Spinal cord (tissue), 10 donors: ENCODE results near the gene HES5. TPM values are rescaled to one million over a fixed set of nuclear protein-coding genes. Genes with fewer than 3 reads are reported as not detected.
A peak's percentile ranks its signal among the peaks of the same experiment; 100 is the strongest.

Experiments used
- DNase-seq, 6 donors: peaks; one replicate each; pipeline versions ENCODE4 v3.0.0 to v3.0.0-alpha.2; 2013 to 2015; ENCODE audit warnings: low spot score in 6 of 6, low read depth in 4 of 6
- H3K27ac ChIP-seq: one replicate; pipeline ENCODE4 v1.5.1; 2013; ENCODE audit warnings: low read depth, low read length, control low read depth
- H3K27me3 ChIP-seq: one replicate; pipeline ENCODE4 v1.6.1; 2013; ENCODE audit warnings: low read length; ENCODE audit not compliant: control insufficient read depth, insufficient read depth
- H3K36me3 ChIP-seq: one replicate; pipeline ENCODE4 v1.6.1; 2013; ENCODE audit warnings: low read length; ENCODE audit not compliant: control insufficient read depth, insufficient read depth
- H3K4me1 ChIP-seq: one replicate; pipeline ENCODE4 v1.6.1; 2013; ENCODE audit warnings: low read length; ENCODE audit not compliant: control insufficient read depth, insufficient read depth
- H3K4me3 ChIP-seq: one replicate; pipeline ENCODE4 v1.5.1; 2013; ENCODE audit warnings: low read depth, low read length, control low read depth
- H3K9me3 ChIP-seq: one replicate; pipeline ENCODE4 v1.6.1; 2013; ENCODE audit warnings: low read length; ENCODE audit not compliant: control insufficient read depth, insufficient read depth
- WGBS: methylation state at CpG from one replicate; pipeline ENCODE4 v1.1.5; 2013; ENCODE audit warnings: missing lambda C conversion rate; ENCODE audit not compliant: insufficient coverage; 5-methylcytosine and 5-hydroxymethylcytosine counted together
- polyA plus RNA-seq, 2 donors: library from polyadenylated mRNA; unstranded; fragments of 120-200 nt; gene quantifications; one replicate each; pipeline ENCODE4 v1.2.1, GENCODE V29; 2013; ENCODE audit not compliant: insufficient read length in 2 of 2
- total RNA-seq, 2 donors: library from RNA; depleted of rRNA in 1 of 2; stranded (reverse); fragments of 120-200 nt in 1 of 2; fragments of >200 nt in 1 of 2; gene quantifications; one replicate each; pipeline versions ENCODE4 v1.2.3 to v1.2.4, GENCODE V29; 2013 to 2014
- donor health status: healthy.

Gene HES5
- total and polyA plus RNA-seq, 4 donors, result 13.1 to 28.6 (median 19.1) TPM

- Histone ChIP-seq H3K36me3 (peaks cover 78% of the 10 kb centered on the region), H3K27me3 (no peaks in the 10 kb centered on the region), H3K27ac (no peak overlapping the region), H3K4me1 (peaks cover 27% of the 10 kb centered on the region), H3K4me3 (no peak overlapping the region), H3K9me3 (no peaks in the 10 kb centered on the region)
- DNase-seq, result no peak
- WGBS, result 94% methylated on average over 21 of the region's 26 CpGs
Measured at GRCh38 chr1:2496746-2497145, 33.3 kb downstream of the HES5 start.

DNA sequence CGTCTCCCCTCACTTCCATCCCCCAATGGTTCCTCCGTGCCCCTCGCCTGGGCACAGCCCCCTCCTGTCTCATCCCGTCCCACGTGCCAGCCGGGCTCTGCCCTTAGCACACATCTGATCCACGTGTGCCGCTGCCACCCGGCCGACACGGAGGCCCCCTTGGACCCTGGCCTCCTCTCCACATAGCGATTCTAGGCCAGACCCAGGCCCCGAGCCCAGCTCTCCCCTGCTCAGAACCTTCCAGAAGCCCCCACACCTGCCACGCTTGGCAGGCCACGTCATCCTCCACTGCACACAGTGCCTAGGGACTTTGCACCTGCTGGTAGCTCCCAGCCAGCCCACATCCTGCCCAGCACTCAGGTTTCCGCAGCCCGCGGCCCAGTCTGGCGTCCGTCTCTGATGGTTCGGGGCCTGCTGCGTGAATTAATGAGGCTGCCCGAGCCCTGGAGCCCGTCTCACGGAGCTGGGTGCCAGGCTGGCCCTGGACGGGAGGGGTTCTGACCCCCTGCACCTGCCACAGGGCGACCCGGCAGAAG is 33.9 kb downstream of the HES5 start:
- no peak for DNase-seq
- H3K4me3 ChIP-seq, result no peak overlapping the region
- peaks cover 78% of the 10 kb centered on the region for H3K36me3 ChIP-seq
- WGBS, result 90% methylated on average over 25 of the region's 28 CpGs
- H3K4me1 ChIP-seq, result peaks cover 26% of the 10 kb centered on the region
- H3K9me3 ChIP-seq, result no peaks in the 10 kb centered on the region
- H3K27ac ChIP-seq, result no peak overlapping the region
- no peaks in the 10 kb centered on the region for H3K27me3 ChIP-seq

DNA sequence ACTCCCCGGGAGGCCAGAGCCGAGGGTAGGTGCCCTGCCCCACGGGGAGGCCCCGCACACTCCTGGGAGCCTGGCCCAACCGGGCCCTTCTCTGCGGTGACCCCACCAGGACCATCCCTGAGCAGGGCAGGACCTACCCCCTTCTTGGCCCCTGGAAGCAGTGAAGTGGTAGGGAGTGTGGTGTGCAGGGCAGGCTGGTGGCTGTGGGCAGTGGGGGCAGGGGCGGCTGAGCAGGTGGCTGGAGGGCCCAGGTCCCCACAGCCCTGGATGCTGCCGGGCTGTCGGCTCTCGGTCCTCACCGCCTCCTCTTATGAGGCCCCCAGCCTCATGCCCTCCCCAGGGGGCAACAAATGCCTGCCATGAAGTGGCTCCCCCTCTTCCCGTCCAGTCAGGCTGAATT is 34.5 kb downstream of the HES5 start:
- no peaks in the 10 kb centered on the region for H3K9me3 ChIP-seq
- DNase-seq, result no peak
- H3K4me1 ChIP-seq, result peaks cover 23% of the 10 kb centered on the region
- WGBS, result 88% methylated on average over 7 of the region's 12 CpGs
- peaks cover 82% of the 10 kb centered on the region for H3K36me3 ChIP-seq
- H3K27me3 ChIP-seq, result no peaks in the 10 kb centered on the region
- H3K4me3 ChIP-seq, result no peak overlapping the region
- no peak overlapping the region for H3K27ac ChIP-seq

GRCh38 chr1:2495026-2495425 is 35.0 kb downstream of the HES5 start:
- peaks cover 18% of the 10 kb centered on the region for H3K4me1 ChIP-seq
- no peak for DNase-seq
- H3K36me3 ChIP-seq, result peaks cover 83% of the 10 kb centered on the region
- no peak overlapping the region for H3K4me3 ChIP-seq
- no peak overlapping the region for H3K27ac ChIP-seq
- no peaks in the 10 kb centered on the region for H3K27me3 ChIP-seq
- WGBS, result 81% methylated on average over 9 of the region's 12 CpGs
- no peaks in the 10 kb centered on the region for H3K9me3 ChIP-seq

DNA sequence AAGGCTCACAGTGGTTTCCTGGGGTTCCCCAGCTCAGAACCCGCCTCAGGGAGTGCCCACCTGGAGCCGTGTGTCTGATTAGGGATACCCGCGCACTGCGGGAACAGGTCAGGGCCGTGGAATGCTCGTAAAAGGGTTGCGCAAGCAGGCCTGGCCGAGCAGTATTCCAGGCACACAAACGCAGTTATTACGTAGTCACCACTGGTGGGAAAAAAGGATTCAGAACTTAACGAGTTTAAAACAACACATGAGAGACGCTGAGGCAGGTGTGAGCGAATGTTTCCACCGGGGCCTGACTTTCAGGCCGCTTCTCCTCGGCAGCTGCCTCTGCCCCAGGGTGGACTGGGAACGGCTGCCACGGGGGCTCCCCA is 35.8 kb downstream of the HES5 start:
- Histone ChIP-seq H3K27ac (no peak overlapping the region), H3K36me3 (peaks cover 83% of the 10 kb centered on the region), H3K4me1 (peaks cover 17% of the 10 kb centered on the region), H3K4me3 (no peak overlapping the region), H3K9me3 (no peaks in the 10 kb centered on the region), H3K27me3 (no peaks in the 10 kb centered on the region)
- WGBS, result 72% methylated on average over 18 of the region's 19 CpGs
- DNase-seq, result peak in 1 of 6 donors; percentile 45

GRCh38 chr1:2493691-2494322 is 36.3 kb downstream of the HES5 start:
- no peak overlapping the region for H3K27ac ChIP-seq
- no peak overlapping the region for H3K4me3 ChIP-seq
- no peaks in the 10 kb centered on the region for H3K27me3 ChIP-seq
- DNase-seq, result peak in 4 of 6 donors; percentile 53 to 80 (median 70)
- H3K36me3 ChIP-seq, result peaks cover 80% of the 10 kb centered on the region
- H3K4me1 ChIP-seq, result peaks cover 17% of the 10 kb centered on the region
- WGBS, result 54% methylated on average over 24 of the region's 24 CpGs
- no peaks in the 10 kb centered on the region for H3K9me3 ChIP-seq

GRCh38 chr1:2493218-2493617 is 36.8 kb downstream of the HES5 start:
- Histone ChIP-seq H3K4me1 (peaks cover 17% of the 10 kb centered on the region), H3K9me3 (no peaks in the 10 kb centered on the region), H3K4me3 (no peak overlapping the region), H3K27ac (no peak overlapping the region), H3K36me3 (peaks cover 78% of the 10 kb centered on the region), H3K27me3 (no peaks in the 10 kb centered on the region)
- WGBS, result 49% methylated on average over 19 of the region's 19 CpGs
- no peak for DNase-seq

- H3K36me3 ChIP-seq, result peaks cover 83% of the 10 kb centered on the region
- no peaks in the 10 kb centered on the region for H3K9me3 ChIP-seq
- no peak overlapping the region for H3K27ac ChIP-seq
- no peaks in the 10 kb centered on the region for H3K27me3 ChIP-seq
- H3K4me1 ChIP-seq, result peaks cover 17% of the 10 kb centered on the region
- 71% methylated on average over 13 of the region's 13 CpGs for WGBS
- no peak for DNase-seq
- no peak overlapping the region for H3K4me3 ChIP-seq
Measured at GRCh38 chr1:2492091-2492490, 38.0 kb downstream of the HES5 start.

- H3K27ac ChIP-seq, result no peak overlapping the region
- H3K36me3 ChIP-seq, result peaks cover 82% of the 10 kb centered on the region
- no peaks in the 10 kb centered on the region for H3K9me3 ChIP-seq
- no peak overlapping the region for H3K4me3 ChIP-seq
- peaks cover 17% of the 10 kb centered on the region for H3K4me1 ChIP-seq
- H3K27me3 ChIP-seq, result no peaks in the 10 kb centered on the region
- WGBS, result 89% methylated on average over 11 of the region's 14 CpGs
- DNase-seq, result no peak
Measured at GRCh38 chr1:2489615-2490014, 40.4 kb downstream of the HES5 start.

DNA sequence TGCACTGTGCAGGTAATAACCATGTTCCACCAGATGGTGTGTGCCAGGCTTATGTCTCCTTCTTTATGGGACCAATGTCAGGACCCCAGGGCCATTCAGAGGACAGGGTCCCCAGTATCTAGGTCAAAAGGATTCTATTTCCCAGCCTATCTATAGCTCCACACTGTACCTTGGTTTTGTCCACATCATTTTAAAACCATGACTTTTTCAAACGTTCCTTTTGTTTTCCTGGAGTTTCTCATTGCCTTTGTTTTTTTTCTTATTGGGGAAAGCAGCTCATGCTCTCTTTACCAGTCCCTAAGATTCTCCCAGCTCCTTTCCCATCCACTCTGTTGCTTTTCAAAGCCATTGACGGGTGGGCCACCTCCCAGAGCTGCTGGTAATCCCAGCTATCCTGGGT is 41.4 kb downstream of the HES5 start:
- H3K27me3 ChIP-seq, result no peaks in the 10 kb centered on the region
- H3K4me3 ChIP-seq, result no peak overlapping the region
- H3K36me3 ChIP-seq, result peaks cover 84% of the 10 kb centered on the region
- peaks cover 12% of the 10 kb centered on the region for H3K4me1 ChIP-seq
- no peak for DNase-seq
- H3K9me3 ChIP-seq, result no peaks in the 10 kb centered on the region
- no peak overlapping the region for H3K27ac ChIP-seq
- 100% methylated on average over 1 of the region's 2 CpGs for WGBS
